ENCODE results near the gene C17orf75.

- TF ChIP-seq CTCF (IDR thresholded peaks at IDR 0.05) (peak in 6 of 7 experiments; percentile 12 to 95 (median 90)), POLR2AphosphoS5 (IDR thresholded peaks at IDR 0.05) (peak in 1 of 3 donors; percentile 7), POLR2A (IDR thresholded peaks at IDR 0.05) (no peak), EP300 (IDR thresholded peaks at IDR 0.05) (no peak)
Observed at GRCh38 chr17:32319548-32319905, 22.4 kb downstream of the C17orf75 start.
